Neural crest cell (in vitro differentiated cells): ENCODE measurements around the gene KCNN1. TPM values are rescaled to one million over a fixed set of nuclear protein-coding genes. Genes with fewer than 3 reads are reported as not detected.
A peak's percentile ranks its signal among the peaks of the same experiment; 100 is the strongest.

Experiments used
- DNase-seq: peaks from one replicate; pipeline ENCODE4 v3.0.0; 2021; ENCODE audit warnings: low read depth, mixed read lengths, low spot score
- H3K27ac Mint-ChIP-seq: one replicate; pipeline ENCODE4 v1.8.0; 2021; ENCODE audit warnings: mild to moderate bottlenecking, mixed read lengths; ENCODE audit not compliant: unreplicated experiment
- H3K27me3 Mint-ChIP-seq: 2 replicates; pipeline ENCODE4 v1.8.0; 2021; ENCODE audit warnings: low read depth, mild to moderate bottlenecking, mixed read lengths
- H3K36me3 Mint-ChIP-seq: 2 replicates; pipeline ENCODE4 v1.8.0; 2021; ENCODE audit warnings: low read depth, mild to moderate bottlenecking, mixed read lengths
- H3K4me1 Mint-ChIP-seq: 2 replicates; pipeline ENCODE4 v1.8.0; 2021; ENCODE audit warnings: mixed read lengths
- H3K4me3 Mint-ChIP-seq: one replicate; pipeline ENCODE4 v1.8.0; 2021; ENCODE audit warnings: mild to moderate bottlenecking, mixed read lengths
- H3K9me3 Mint-ChIP-seq: 2 replicates; pipeline ENCODE4 v1.8.0; 2021; ENCODE audit warnings: mixed read lengths
- CTCF ChIP-seq: fragments of 200-600 bp; sonication (generic); conservative IDR thresholded peaks from 2 replicates; pipeline ENCODE4 v1.5.0; 2021; ENCODE audit warnings: antibody characterized with exemption, mild to moderate bottlenecking
- total RNA-seq: library from RNA; stranded (reverse); gene quantifications from 2 replicates; pipeline ENCODE4 v1.2.1, GENCODE V29; 2021

KCNN1 gene
- total RNA-seq, 1 donor from 2014 or later, result 6.2 TPM

DNA sequence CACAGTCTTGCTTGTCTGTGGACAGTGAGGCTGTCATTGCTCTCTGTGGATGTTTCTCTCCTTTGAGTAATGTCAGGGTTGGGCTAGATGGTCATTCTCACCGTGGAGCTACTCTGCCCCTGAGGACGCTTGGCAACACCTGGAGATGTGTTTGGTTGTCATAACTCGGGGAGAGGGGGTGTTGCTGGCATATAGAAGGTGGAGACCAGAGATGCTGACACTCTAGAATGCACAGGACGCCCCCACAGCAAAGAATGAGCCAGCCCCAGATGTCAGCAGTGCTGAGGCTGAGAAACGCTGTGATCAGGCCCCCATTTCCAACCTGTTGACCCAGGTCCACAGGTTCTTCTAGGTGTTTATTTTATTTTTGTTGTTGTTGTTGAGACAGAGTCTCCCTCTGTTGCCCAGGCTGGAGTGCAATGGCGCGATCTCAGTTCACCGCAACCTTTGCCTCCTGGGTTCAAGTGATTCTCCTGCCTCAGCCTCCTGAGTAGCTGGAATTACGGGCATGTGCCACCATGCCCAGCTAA is 29.5 kb upstream of the KCNN1 start:
- H3K9me3 Mint-ChIP-seq, result no peaks in the 10 kb centered on the region
- no peak overlapping the region for H3K27ac Mint-ChIP-seq
- no peak overlapping the region for H3K4me3 Mint-ChIP-seq
- peaks cover 1% of the 10 kb centered on the region for H3K27me3 Mint-ChIP-seq
- no peak for DNase-seq
- TF ChIP-seq CTCF, result no peak
- peaks cover 9% of the 10 kb centered on the region for H3K4me1 Mint-ChIP-seq
- H3K36me3 Mint-ChIP-seq, result no peaks in the 10 kb centered on the region

- Mint-ChIP-seq H3K4me1 (peaks cover 7% of the 10 kb centered on the region), H3K36me3 (no peaks in the 10 kb centered on the region), H3K4me3 (peak overlapping the region; percentile 57), H3K9me3 (no peaks in the 10 kb centered on the region), H3K27me3 (no peaks in the 10 kb centered on the region), H3K27ac (no peak overlapping the region)
- TF ChIP-seq CTCF, result peak; percentile 94
- peak; percentile 77 for DNase-seq
Observed at GRCh38 chr19:17938092-17938845, 28.6 kb upstream of the KCNN1 start.

DNA sequence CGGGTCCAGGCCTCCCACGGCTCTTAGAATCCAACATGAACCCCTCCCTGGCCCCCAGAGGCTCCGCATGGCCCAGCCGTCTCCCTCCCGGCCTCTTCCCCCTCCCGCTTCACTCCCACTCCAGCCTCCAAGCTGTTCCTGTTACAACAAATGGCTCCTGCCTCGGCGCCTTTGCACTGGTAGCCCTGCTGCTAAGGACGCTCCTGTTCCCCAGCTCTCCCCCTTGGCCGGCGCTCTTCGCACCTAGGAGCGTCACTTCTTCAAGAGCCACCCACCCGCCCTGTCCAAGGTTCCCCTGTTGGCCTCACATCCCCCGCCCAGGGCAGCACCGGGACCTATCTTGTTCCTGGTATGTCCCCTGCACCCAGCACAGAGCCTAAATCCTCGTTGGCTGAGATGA is 24.7 kb upstream of the KCNN1 start:
- peaks cover 7% of the 10 kb centered on the region for H3K4me1 Mint-ChIP-seq
- no peak for DNase-seq
- no peak overlapping the region for H3K4me3 Mint-ChIP-seq
- H3K9me3 Mint-ChIP-seq, result no peaks in the 10 kb centered on the region
- no peak for TF ChIP-seq CTCF
- H3K27ac Mint-ChIP-seq, result no peak overlapping the region
- peaks cover 5% of the 10 kb centered on the region for H3K27me3 Mint-ChIP-seq
- no peaks in the 10 kb centered on the region for H3K36me3 Mint-ChIP-seq

GRCh38 chr19:17942582-17943273 is 24.2 kb upstream of the KCNN1 start:
- no peak overlapping the region for H3K4me3 Mint-ChIP-seq
- TF ChIP-seq CTCF, result no peak
- no peak for DNase-seq
- H3K36me3 Mint-ChIP-seq, result no peaks in the 10 kb centered on the region
- peaks cover 11% of the 10 kb centered on the region for H3K4me1 Mint-ChIP-seq
- no peak overlapping the region for H3K27ac Mint-ChIP-seq
- no peaks in the 10 kb centered on the region for H3K9me3 Mint-ChIP-seq
- H3K27me3 Mint-ChIP-seq, result peaks cover 9% of the 10 kb centered on the region

- Mint-ChIP-seq H3K4me3 (peak overlapping the region; percentile 51), H3K27ac (no peak overlapping the region), H3K36me3 (no peaks in the 10 kb centered on the region), H3K9me3 (no peaks in the 10 kb centered on the region), H3K4me1 (peaks cover 11% of the 10 kb centered on the region), H3K27me3 (peaks cover 9% of the 10 kb centered on the region)
- DNase-seq, result no peak
- TF ChIP-seq CTCF, result no peak
Observed at GRCh38 chr19:17943274-17944221, 23.4 kb upstream of the KCNN1 start.
